GM19025 (cell line): ENCODE data around the gene LSM2.
"Not testable (repeated sequence)": the region's sequence is repeated elsewhere in the genome, so short reads cannot be mapped to it uniquely, and the experiment has no call there.

ENCODE experiments used
- ATAC-seq: cut with Tn5 transposase; IDR thresholded peaks from one replicate; pipeline ENCODE4 v1.9.1; 2021; ENCODE audit warnings: mild to moderate bottlenecking, low read depth, moderate library complexity; ENCODE audit not compliant: unreplicated experiment

LSM2 gene

GRCh38 chr6:31806470-31807272 lies at the start of gene LSM2:
Gene LSM2 (minus strand): TSS chr6:31806966. CDS start chr6:31806757, 209 bp downstream.
- peak; percentile 91 for ATAC-seq

GRCh38 chr6:31851980-31852718 lies 45.4 kb upstream of the LSM2 start:
- ATAC-seq = not testable (repeated sequence)

GRCh38 chr6:31851485-31851832 lies 44.7 kb upstream of the LSM2 start:
- no peak for ATAC-seq

- ATAC-seq = no peak
Measured at GRCh38 chr6:31850765-31851484, 44.2 kb upstream of the LSM2 start.

- ATAC-seq = no peak
Measured at GRCh38 chr6:31847276-31847978, 40.7 kb upstream of the LSM2 start.

- ATAC-seq = no peak
Measured at GRCh38 chr6:31844507-31844906, 37.7 kb upstream of the LSM2 start.

- ATAC-seq = no peak
Measured at GRCh38 chr6:31842053-31842452, 35.3 kb upstream of the LSM2 start.

GRCh38 chr6:31839779-31840126 lies 33.0 kb upstream of the LSM2 start:
- ATAC-seq = not testable (repeated sequence)

GRCh38 chr6:31838968-31839367 lies 32.2 kb upstream of the LSM2 start:
- ATAC-seq = no peak

- not testable (repeated sequence) for ATAC-seq
Measured at GRCh38 chr6:31838114-31838553, 31.4 kb upstream of the LSM2 start.

- ATAC-seq = no peak
Measured at GRCh38 chr6:31837369-31838113, 30.8 kb upstream of the LSM2 start.

- ATAC-seq = no peak
Measured at GRCh38 chr6:31836474-31837368, 30.0 kb upstream of the LSM2 start.

- no peak for ATAC-seq
Measured at GRCh38 chr6:31836047-31836473, 29.3 kb upstream of the LSM2 start.

GRCh38 chr6:31834367-31835250 lies 27.8 kb upstream of the LSM2 start:
- ATAC-seq = peak; percentile 43

GRCh38 chr6:31831350-31832215 lies 24.8 kb upstream of the LSM2 start:
- ATAC-seq = no peak

- no peak for ATAC-seq
Measured at GRCh38 chr6:31830886-31831335, 24.1 kb upstream of the LSM2 start.
